Nephron progenitor cell (in vitro differentiated cells): ENCODE results near the gene PRM3.

Experiments
- DNase-seq: peaks from one replicate; pipeline ENCODE4 v3.0.0; 2021
- H3K27ac Mint-ChIP-seq: 2 replicates; pipeline ENCODE4 v1.8.0; 2021; ENCODE audit warnings: mild to moderate bottlenecking, moderate library complexity, mixed read lengths
- H3K27me3 Mint-ChIP-seq: 2 replicates; pipeline ENCODE4 v1.8.0; 2021; ENCODE audit warnings: mild to moderate bottlenecking, low read depth, mixed read lengths; ENCODE audit not compliant: poor library complexity
- H3K36me3 Mint-ChIP-seq: 2 replicates; pipeline ENCODE4 v1.8.0; 2021; ENCODE audit warnings: low read depth, mixed read lengths
- H3K4me1 Mint-ChIP-seq: 2 replicates; pipeline ENCODE4 v1.8.0; 2021; ENCODE audit warnings: mixed read lengths
- H3K4me3 Mint-ChIP-seq: 2 replicates; pipeline ENCODE4 v1.8.0; 2021; ENCODE audit warnings: mild to moderate bottlenecking, moderate library complexity, mixed read lengths
- H3K9me3 Mint-ChIP-seq: 2 replicates; pipeline ENCODE4 v1.8.0; 2021; ENCODE audit warnings: mild to moderate bottlenecking, moderate library complexity, mixed read lengths
- TF ChIP-seq, protein P1 (sequence below): fragments of 200-600 bp; sonication (generic); IDR thresholded peaks from 2 replicates; pipeline ENCODE4 v1.5.0; 2021; ENCODE audit warnings: antibody characterized with exemption

The PRM3 gene

DNA sequence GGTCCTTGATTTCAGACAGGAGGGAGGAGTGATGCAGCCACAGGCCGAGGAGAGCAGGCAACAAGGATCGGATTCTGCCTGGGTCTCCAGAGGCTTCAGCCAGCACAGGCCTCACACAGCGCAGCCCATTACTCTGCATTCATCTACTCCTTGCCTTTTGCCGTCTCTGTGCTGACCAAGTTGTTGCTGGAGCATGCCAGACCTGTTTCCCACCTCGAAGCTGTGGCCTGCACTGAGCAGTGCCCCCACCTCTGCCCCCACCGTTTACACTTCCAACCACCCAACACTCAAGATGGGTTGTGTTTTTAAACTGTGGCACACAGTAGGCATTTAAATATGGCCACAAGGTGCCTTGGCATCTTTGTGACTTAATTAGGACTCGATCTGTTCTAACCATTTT is 1.5 kb upstream of the PRM3 start:
- H3K27ac Mint-ChIP-seq: no peak overlapping the region
- TF ChIP-seq, protein P1, sequence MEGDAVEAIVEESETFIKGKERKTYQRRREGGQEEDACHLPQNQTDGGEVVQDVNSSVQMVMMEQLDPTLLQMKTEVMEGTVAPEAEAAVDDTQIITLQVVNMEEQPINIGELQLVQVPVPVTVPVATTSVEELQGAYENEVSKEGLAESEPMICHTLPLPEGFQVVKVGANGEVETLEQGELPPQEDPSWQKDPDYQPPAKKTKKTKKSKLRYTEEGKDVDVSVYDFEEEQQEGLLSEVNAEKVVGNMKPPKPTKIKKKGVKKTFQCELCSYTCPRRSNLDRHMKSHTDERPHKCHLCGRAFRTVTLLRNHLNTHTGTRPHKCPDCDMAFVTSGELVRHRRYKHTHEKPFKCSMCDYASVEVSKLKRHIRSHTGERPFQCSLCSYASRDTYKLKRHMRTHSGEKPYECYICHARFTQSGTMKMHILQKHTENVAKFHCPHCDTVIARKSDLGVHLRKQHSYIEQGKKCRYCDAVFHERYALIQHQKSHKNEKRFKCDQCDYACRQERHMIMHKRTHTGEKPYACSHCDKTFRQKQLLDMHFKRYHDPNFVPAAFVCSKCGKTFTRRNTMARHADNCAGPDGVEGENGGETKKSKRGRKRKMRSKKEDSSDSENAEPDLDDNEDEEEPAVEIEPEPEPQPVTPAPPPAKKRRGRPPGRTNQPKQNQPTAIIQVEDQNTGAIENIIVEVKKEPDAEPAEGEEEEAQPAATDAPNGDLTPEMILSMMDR: no peak

DNA sequence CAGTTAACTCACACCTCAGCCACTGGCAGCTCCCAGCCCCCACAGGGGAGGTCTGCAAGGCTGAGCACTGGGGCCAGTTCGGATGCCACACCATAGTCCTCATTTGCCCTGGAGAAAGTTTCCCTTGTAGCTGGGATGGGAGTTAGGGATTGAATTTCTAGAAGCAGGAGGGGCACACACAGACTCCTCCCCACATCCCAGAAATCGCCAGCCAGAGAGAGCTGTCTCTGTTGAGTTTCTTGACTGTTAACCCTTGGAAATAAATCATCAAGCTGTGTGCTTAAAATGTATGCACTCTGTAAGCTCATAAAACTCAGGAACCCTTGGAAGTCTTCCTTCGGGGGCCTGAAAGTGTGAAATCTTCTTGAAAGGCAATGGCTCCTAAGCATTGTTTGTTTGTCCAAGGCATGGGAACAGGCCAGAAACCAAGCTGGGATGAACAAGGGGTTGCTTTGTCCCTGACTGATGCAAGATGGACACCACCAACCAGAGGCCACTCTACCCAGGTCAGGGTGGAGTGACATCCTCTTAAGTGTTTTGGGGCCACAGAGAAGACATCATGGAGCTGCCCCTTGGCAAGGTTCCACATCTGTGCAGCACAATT is 394 bp upstream of the PRM3 start:
- H3K27me3 Mint-ChIP-seq: peaks cover 6% of the 10 kb centered on the region
- H3K9me3 Mint-ChIP-seq: peaks cover 3% of the 10 kb centered on the region
- no peaks in the 10 kb centered on the region for H3K36me3 Mint-ChIP-seq
- H3K27ac Mint-ChIP-seq: peak overlapping the region; percentile 95
- no peak overlapping the region for H3K4me3 Mint-ChIP-seq
- TF ChIP-seq, protein P1: no peak
- DNase-seq: peak; percentile 51
- peaks cover 48% of the 10 kb centered on the region for H3K4me1 Mint-ChIP-seq

More for the DNA sequence above, 1.5 kb upstream of the PRM3 start:
- no peaks in the 10 kb centered on the region for H3K36me3 Mint-ChIP-seq
- peak overlapping the region; percentile 61 for H3K4me3 Mint-ChIP-seq
- DNase-seq: no peak
- peaks cover 8% of the 10 kb centered on the region for H3K27me3 Mint-ChIP-seq
- H3K4me1 Mint-ChIP-seq: peaks cover 48% of the 10 kb centered on the region
- peaks cover 3% of the 10 kb centered on the region for H3K9me3 Mint-ChIP-seq

DNA sequence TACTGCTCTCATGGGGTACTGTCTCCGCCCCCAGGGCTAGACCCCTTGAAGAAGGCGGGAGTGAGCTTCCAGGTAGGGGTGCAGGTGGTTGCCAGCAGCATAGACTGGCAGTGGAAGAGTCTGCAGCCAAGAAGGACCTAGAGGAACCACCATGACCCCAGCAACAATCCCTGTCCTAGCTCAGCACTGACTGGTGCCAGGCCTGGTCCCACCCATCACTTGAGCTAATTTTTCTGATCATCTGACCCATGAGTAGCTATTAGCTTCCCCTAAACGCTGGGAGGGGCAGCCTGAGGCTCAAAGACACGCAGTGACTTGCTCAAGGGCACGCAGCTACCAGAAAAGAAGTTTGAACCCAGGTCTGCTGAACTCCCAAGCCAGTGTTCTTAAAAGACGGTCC is 945 bp downstream of the PRM3 start:
- Mint-ChIP-seq H3K27me3 (peaks cover 9% of the 10 kb centered on the region), H3K27ac (no peak overlapping the region), H3K9me3 (peaks cover 3% of the 10 kb centered on the region), H3K4me3 (no peak overlapping the region), H3K36me3 (no peaks in the 10 kb centered on the region), H3K4me1 (peaks cover 48% of the 10 kb centered on the region)
- no peak for DNase-seq
- TF ChIP-seq, protein P1: no peak

DNA sequence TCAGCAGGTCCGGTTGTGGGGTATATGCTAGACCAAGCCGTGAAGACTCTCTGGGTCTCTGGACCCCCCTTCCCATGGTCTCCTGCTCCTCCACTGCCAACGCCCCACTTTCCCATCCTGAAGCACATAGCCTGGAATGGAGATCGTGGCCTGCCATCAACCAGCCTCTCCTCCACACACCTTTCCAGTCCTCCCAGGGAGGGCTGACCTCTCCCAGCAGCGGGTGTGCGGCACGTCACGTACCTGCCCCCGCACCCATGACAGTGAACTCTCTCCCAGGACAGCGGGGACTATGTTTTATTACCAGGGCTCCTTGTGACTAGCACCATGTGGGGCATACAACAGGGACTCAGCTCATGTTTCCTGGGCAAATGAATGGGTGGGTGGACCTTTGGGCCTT is 1.8 kb downstream of the PRM3 start:
- DNase-seq: no peak
- no peaks in the 10 kb centered on the region for H3K36me3 Mint-ChIP-seq
- peaks cover 9% of the 10 kb centered on the region for H3K27me3 Mint-ChIP-seq
- H3K4me1 Mint-ChIP-seq: peaks cover 48% of the 10 kb centered on the region
- peak overlapping the region; percentile 51 for H3K4me3 Mint-ChIP-seq
- H3K9me3 Mint-ChIP-seq: peaks cover 3% of the 10 kb centered on the region
- peak overlapping the region; percentile 64 for H3K27ac Mint-ChIP-seq
- TF ChIP-seq, protein P1: no peak

DNA sequence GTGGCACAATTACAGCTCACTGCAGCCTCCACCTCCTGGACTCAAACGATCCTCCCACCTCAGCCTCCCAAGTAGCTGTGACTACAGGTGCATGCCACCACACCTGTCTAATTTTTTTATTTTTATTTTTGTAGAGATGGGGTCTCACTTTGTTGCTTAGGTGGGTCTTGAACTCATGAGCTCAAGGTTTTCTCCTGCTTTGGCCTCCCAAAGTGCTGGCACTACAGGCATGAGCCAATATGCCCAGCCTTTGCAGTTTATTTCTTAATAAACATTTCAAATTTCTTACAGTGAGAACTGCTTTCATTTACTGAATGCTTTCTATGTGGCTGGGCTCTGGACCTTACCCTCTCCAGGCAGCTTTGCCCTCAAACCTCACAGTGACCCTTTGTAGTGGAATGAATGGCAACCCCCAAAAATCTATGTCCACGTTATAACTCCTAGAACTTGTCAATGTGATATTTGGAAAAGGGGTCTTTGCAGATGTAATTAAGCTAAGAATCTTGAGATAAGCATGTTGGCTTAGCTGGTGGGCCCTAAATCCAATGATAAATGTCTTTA is 2.7 kb downstream of the PRM3 start:
- H3K27me3 Mint-ChIP-seq: peaks cover 9% of the 10 kb centered on the region

More for the DNA sequence above, 2.7 kb downstream of the PRM3 start:
- no peak overlapping the region for H3K27ac Mint-ChIP-seq
- H3K9me3 Mint-ChIP-seq: peaks cover 3% of the 10 kb centered on the region
- TF ChIP-seq, protein P1: no peak
- no peaks in the 10 kb centered on the region for H3K36me3 Mint-ChIP-seq
- H3K4me1 Mint-ChIP-seq: peaks cover 48% of the 10 kb centered on the region
- H3K4me3 Mint-ChIP-seq: no peak overlapping the region
- DNase-seq: no peak
